Measurements from ENCODE around the gene RETREG1.

The RETREG1 gene

DNA sequence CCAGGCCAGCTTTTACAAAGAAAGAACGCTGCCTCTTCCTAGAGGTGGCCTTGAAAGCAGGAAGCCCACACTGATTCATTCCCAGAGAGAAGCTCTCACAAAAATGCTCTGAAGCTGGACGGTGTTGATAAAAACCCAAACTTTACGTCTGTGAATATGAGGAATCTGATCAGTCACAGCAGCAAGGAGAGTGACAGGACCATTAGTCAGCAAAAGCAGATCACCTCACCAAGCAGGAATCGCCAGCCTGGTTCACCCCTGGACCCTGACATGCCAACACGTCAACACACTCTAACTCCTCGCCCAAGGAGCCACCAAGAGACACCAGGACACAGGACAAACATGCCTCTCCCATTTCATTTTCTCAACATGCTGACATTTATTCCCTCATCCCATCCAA lies 80.6 kb downstream of the RETREG1 start:
- no peak for DNase-seq (ENCODE audit: low read depth in 1 of 2, low spot score in 1 of 2)
- Histone ChIP-seq H3K4me3 (replicated peaks; ENCODE audit: insufficient read depth, low read length) (no peak overlapping the region), H3K27me3 (ENCODE audit: insufficient read depth, poor library complexity, severe bottlenecking) (no peaks in the 10 kb centered on the region), H3K27ac (replicated peaks) (no peak overlapping the region)
- TF ChIP-seq, protein P1, sequence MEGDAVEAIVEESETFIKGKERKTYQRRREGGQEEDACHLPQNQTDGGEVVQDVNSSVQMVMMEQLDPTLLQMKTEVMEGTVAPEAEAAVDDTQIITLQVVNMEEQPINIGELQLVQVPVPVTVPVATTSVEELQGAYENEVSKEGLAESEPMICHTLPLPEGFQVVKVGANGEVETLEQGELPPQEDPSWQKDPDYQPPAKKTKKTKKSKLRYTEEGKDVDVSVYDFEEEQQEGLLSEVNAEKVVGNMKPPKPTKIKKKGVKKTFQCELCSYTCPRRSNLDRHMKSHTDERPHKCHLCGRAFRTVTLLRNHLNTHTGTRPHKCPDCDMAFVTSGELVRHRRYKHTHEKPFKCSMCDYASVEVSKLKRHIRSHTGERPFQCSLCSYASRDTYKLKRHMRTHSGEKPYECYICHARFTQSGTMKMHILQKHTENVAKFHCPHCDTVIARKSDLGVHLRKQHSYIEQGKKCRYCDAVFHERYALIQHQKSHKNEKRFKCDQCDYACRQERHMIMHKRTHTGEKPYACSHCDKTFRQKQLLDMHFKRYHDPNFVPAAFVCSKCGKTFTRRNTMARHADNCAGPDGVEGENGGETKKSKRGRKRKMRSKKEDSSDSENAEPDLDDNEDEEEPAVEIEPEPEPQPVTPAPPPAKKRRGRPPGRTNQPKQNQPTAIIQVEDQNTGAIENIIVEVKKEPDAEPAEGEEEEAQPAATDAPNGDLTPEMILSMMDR (IDR thresholded peaks at IDR 0.05; ENCODE audit: insufficient read depth, low read length): no peak

DNA sequence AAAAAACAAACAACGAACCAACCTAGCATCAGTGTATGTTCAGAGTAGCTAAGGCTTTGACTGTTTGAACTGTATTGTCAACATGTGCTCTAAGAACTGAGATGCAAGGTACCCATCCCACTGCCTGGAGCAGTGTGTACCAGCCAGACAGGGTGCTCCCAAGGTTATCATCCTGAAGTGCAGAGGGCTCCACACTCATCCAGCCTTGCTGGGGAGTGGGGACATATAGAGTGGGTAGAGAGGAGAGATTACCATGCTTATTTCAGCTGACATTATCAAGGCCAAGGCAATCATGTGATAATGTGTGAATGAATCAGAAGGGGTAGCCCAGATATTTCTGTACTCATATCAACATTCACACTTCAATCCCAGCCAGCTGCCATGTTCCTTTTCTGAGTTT lies 82.5 kb downstream of the RETREG1 start:
- no peak for DNase-seq (ENCODE audit: low read depth in 1 of 2, low spot score in 1 of 2)
- TF ChIP-seq POLR2AphosphoS5 (IDR thresholded peaks at IDR 0.05; ENCODE audit: low read depth): no peak
- TF ChIP-seq REST (IDR thresholded peaks at IDR 0.05; ENCODE audit: insufficient replicate concordance, low read depth): no peak
- TF ChIP-seq, protein P1 (IDR thresholded peaks at IDR 0.05; ENCODE audit: insufficient read depth, low read length): no peak
- no peak for TF ChIP-seq SPI1 (IDR thresholded peaks at IDR 0.05; ENCODE audit: borderline replicate concordance, low read depth)
- TF ChIP-seq GABPA (IDR thresholded peaks at IDR 0.05; ENCODE audit: low read depth): no peak
- Histone ChIP-seq H3K27me3 (ENCODE audit: insufficient read depth, poor library complexity, severe bottlenecking) (no peaks in the 10 kb centered on the region), H3K4me3 (replicated peaks; ENCODE audit: insufficient read depth, low read length) (no peak overlapping the region), H3K27ac (replicated peaks) (no peak overlapping the region)

DNA sequence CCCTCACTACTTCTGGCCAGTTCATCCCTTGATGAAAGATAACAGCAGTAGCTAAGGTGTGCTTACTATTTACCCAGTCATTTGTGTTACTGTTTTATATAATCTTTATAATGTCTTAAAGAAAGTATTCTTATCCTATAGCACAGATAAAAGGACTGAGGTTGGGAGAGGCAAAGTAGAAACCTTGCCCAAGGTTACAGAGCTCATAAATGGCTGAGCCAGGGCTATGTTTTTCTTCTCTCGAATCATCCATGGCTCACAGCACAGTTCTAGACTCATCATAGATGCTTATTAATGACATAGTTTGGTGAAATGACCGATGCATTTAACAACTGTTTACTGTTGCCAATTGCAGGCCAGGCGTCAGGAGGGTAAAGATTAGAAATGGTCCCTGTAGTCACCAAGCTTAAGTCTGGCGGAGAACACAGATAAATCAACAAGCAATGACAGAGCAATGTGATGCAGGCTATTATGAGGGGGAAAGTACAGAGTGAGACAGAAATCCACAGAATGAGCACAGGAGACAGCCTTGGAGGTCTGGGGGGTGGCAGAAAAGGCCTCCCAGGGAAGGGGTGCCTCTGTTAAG lies 85.6 kb downstream of the RETREG1 start:
- Histone ChIP-seq H3K27ac (replicated peaks) (no peak overlapping the region), H3K4me3 (replicated peaks; ENCODE audit: insufficient read depth, low read length) (no peak overlapping the region), H3K27me3 (ENCODE audit: insufficient read depth, poor library complexity, severe bottlenecking) (no peaks in the 10 kb centered on the region)
- DNase-seq (ENCODE audit: low read depth in 1 of 2, low spot score in 1 of 2): no peak
- TF ChIP-seq, protein P1 (IDR thresholded peaks at IDR 0.05; ENCODE audit: insufficient read depth, low read length): no peak
- TF ChIP-seq GABPA (IDR thresholded peaks at IDR 0.05; ENCODE audit: low read depth) (no peak), REST (IDR thresholded peaks at IDR 0.05; ENCODE audit: insufficient replicate concordance, low read depth) (no peak), SPI1 (IDR thresholded peaks at IDR 0.05; ENCODE audit: borderline replicate concordance, low read depth) (no peak), POLR2AphosphoS5 (IDR thresholded peaks at IDR 0.05; ENCODE audit: low read depth) (no peak)

DNA sequence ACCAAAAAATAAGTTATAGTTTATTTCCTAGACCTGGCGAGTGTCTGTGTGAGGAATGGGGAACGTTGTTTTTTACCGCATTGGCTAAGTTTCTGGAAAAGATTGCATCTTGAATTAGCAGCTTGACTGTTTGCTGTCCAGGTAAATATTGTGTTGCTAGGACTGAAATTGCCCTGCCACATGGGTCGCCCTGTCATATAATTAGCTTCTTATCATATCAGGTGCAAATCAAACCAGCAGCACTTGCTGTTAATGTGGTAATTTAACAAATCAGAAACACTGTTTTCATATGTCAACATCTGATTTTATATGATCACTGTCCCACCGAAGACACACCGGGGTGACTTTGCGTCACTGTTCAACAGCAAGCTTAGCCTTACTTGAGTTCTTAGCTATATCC lies 87.5 kb downstream of the RETREG1 start:
- H3K27me3 ChIP-seq (ENCODE audit: insufficient read depth, poor library complexity, severe bottlenecking): no peaks in the 10 kb centered on the region
- no peak overlapping the region for H3K4me3 ChIP-seq (replicated peaks; ENCODE audit: insufficient read depth, low read length)
- no peak for DNase-seq (ENCODE audit: low read depth in 1 of 2, low spot score in 1 of 2)
- TF ChIP-seq GABPA (IDR thresholded peaks at IDR 0.05; ENCODE audit: low read depth) (no peak), POLR2AphosphoS5 (IDR thresholded peaks at IDR 0.05; ENCODE audit: low read depth) (no peak), SPI1 (IDR thresholded peaks at IDR 0.05; ENCODE audit: borderline replicate concordance, low read depth) (no peak), REST (IDR thresholded peaks at IDR 0.05; ENCODE audit: insufficient replicate concordance, low read depth) (no peak)
- TF ChIP-seq, protein P1 (IDR thresholded peaks at IDR 0.05; ENCODE audit: insufficient read depth, low read length): no peak
- no peak overlapping the region for H3K27ac ChIP-seq (replicated peaks)

Data from HL-60 (cell line).